RWPE1 (cell line): ENCODE data around the gene MYH14.

Experiments
- CTCF ChIA-PET: fragments of 350-600 bp; sonication (Branson Sonifier 250); formaldehyde crosslinking; extraction: SDS; loops from one replicate; lab custom pipeline; 2021; lab: Yijun Ruan, JAX
- POLR2A ChIA-PET: fragments of 400-600 bp; formaldehyde crosslinking; extraction: SDS; loops from one replicate; lab custom pipeline; 2020; ENCODE audit warnings: antibody characterized with exemption; ENCODE audit not compliant: low non-redundant PET; lab: Yijun Ruan, JAX
- DNase-seq: peaks from one replicate; pipeline ENCODE4 v3.0.0; 2012; ENCODE audit warnings: low spot score
- H3K27ac ChIP-seq: fragments of 450-650 bp; 2 replicates; pipeline ENCODE4 v1.5.1; 2017
- CTCF ChIP-seq: fragments of 450-650 bp; conservative IDR thresholded peaks from 2 replicates; pipeline ENCODE4 v1.5.1; 2017; ENCODE audit warnings: low read depth, mild to moderate bottlenecking

The MYH14 gene

GRCh38 chr19:50331221-50331993, 128.0 kb downstream of the MYH14 start:
- no peak for DNase-seq
- CTCF ChIA-PET: no interaction called here
- no peak for TF ChIP-seq CTCF
- H3K27ac ChIP-seq: no peak overlapping the region
- POLR2A ChIA-PET: interaction anchor here (0.6 kb wide), 1 partner anchor 11 kb away, joined by 3 read pairs; no protein-coding TSS in a partner anchor

- TF ChIP-seq CTCF: no peak
- DNase-seq: no peak
- no peak overlapping the region for H3K27ac ChIP-seq
- POLR2A ChIA-PET: interaction anchor here (0.6 kb wide), 1 partner anchor 12 kb away, joined by 3 read pairs; no protein-coding TSS in a partner anchor
- CTCF ChIA-PET: no interaction called here
Observed at GRCh38 chr19:50331994-50332243, 128.5 kb downstream of the MYH14 start.

- CTCF ChIA-PET: interaction anchor here (0.7 to 1.0 kb wide), 2 partner anchors 20 to 185 kb away, joined by 3 to 4 read pairs; no protein-coding TSS in a partner anchor
Observed at GRCh38 chr19:50332244-50333038, 129.0 kb downstream of the MYH14 start.

GRCh38 chr19:50333235-50333736, 129.9 kb downstream of the MYH14 start:
- no peak for TF ChIP-seq CTCF
- peak overlapping the region; percentile 43 for H3K27ac ChIP-seq
- peak; percentile 86 for DNase-seq
- ChIA-PET POLR2A (no interaction called here), CTCF (interaction anchor here (0.7 to 1.0 kb wide), 2 partner anchors 20 to 186 kb away, joined by 3 to 4 read pairs; no protein-coding TSS in a partner anchor)

More at GRCh38 chr19:50332244-50333038, 129.0 kb downstream of the MYH14 start:
- no peak for TF ChIP-seq CTCF
- H3K27ac ChIP-seq: no peak overlapping the region
- POLR2A ChIA-PET: interaction anchor here (0.6 kb wide), 1 partner anchor 12 kb away, joined by 3 read pairs; no protein-coding TSS in a partner anchor
- no peak for DNase-seq

GRCh38 chr19:50333737-50334617, 130.6 kb downstream of the MYH14 start:
- ChIA-PET POLR2A (no interaction called here), CTCF (interaction anchor here (0.5 kb wide), 1 partner anchor 70 kb away, joined by 3 read pairs; no protein-coding TSS in a partner anchor)
- peak; percentile 99 for DNase-seq
- no peak for TF ChIP-seq CTCF
- peak overlapping the region; percentile 43 for H3K27ac ChIP-seq
